HG03442 (cell line): Measurements from ENCODE around the gene ACP6.
"Not testable (repeated sequence)": the region's sequence is repeated elsewhere in the genome, so short reads cannot be mapped to it uniquely, and the experiment has no call there.

Source experiments
- ATAC-seq: cut with Tn5 transposase; IDR thresholded peaks from one replicate; pipeline ENCODE4 v1.9.1; 2021; ENCODE audit warnings: mild to moderate bottlenecking, moderate library complexity; ENCODE audit not compliant: unreplicated experiment

ACP6 gene

DNA sequence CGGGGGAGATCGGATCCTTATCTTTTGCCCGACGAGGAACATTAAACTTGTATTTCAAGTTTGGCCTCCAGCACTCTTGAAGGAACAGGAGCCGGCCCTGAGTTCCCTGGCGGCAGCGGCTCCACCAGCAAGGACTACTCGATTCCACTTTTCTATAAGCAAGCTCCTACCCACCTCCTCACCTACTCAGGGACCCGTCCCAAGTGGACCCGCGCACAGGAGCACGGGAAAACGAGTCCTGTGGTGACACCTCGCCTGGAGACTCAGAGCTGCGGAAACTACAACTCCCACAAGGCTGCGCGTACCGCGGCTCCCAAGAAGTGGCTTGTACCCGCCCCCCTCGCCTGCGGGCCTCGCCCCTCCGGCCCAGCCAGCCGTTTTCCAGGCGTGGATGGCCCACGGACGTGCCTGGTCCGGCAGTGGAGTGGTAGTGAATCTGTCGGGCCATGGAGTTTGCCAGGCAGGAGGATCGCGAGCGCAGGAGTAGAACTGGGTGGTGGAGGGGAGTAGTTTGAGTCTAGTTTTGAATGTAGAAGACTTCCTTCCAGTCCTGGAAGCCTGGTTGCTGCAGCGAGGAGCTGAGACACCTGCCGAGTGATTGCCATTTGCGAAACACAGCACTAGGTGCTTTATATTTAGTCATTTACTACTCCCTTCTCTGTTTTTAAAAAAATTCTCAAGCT is at the start of gene ACP6:
ACP6 (minus strand) TSS at position 206 of the 683 bp plus-strand sequence. CDS start 476 bp downstream, outside the sequence.
- ATAC-seq = peak; percentile 92

DNA sequence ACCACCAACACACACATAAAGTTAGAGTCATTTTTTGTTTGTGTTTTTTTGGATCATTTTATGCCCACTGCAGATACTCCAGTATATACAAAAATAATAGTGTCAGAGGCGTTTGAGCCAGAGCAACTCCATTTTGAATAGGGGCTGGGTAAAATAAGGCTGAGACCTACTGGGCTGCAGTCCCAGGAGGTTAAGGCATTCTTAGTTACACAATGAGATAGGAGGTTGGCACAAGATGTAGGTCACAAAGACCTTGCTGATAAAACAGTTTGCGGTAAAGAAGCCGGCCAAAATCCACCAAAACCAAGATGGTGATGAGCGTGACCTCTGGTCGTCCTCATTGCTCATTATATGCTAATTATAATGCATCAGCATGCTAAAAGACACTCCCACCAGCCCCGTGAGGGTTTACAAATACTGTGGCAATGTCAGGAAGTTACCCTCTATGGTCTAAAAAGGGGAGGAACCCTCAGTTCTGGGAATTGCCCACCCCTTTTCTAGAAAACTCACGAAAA is 49.4 kb upstream of the ACP6 start:
- ATAC-seq = no peak

DNA sequence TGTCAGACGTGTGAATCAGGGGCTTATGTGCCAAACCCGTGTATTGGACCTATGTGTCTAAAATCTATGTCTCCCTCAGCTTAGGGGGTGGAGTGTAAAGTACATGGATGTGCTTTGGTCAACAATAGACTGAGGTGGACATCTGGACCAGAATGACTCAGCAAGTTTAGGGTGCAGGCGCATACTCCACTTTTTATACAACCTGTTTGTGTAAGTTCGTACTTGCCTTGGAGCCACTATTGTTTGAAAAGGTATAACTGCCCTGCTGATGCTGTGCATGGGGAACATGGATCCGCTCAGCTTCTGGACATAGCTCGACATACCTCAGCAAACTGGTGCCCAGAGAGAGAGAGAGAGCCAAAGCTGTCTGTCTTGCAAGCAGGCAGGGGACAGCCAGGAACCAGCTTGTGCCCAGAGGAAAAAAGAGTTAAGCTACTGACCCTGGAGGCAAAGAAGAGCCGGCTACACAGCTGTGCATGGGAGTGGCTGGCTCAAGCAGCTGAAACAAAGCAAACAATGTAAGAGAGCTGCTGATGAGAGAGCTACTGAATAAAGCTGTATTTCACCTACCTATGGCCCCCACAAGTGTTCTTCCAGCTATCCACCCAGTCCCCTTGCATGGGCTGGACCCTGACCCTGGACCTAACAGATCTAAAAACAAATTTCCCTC is 48.8 kb upstream of the ACP6 start:
- no peak for ATAC-seq

DNA sequence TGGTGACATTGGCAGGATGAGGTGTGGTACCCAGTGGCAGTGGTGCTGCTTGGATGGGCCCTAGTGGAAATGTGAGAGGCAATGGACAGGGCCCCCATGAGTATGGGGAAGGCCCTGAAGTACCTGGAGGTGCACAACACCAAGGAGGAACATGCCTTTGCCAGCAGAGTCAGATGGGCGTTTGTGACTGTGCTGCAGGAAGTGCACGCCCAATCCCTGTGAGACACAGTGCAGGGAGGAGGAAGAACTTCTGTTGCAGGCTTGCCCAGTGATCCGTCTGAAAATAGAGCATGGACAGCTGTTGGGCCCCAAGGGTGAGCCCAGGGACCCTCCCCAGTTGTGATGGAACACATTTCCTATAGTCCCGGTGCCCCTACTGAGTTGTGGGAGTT is 47.4 kb upstream of the ACP6 start:
- ATAC-seq = no peak

DNA sequence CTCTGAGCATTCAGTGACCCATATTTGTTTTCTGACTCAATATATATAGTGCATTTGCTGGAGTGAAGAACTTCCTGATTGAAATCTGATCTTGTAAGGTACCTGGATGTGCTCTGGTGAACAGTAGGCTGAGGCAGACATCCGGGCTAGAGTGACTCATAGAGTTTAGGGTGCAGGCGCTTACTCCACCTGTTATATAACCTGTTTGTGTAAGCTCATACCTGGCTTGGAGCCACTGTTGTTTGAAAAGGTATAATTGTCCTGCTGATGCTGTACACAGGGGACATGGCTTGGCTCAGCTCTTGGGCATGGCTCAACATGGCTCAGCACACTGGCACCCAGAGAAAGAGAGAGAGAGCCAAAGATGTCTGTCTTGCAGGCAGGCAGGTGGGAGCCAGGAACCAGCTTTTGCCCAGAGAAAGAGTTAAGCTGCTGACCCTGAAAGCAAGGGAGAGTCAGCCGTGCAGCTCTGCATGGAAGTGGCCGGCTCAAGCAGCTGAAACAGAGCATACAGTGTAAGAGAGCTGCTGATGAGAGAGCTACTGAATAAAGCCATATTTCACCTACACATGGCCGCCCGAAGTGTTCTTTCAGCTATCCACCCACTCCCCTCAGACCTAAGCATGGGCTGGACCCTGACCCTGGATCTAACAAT is 46.9 kb upstream of the ACP6 start:
- no peak for ATAC-seq

DNA sequence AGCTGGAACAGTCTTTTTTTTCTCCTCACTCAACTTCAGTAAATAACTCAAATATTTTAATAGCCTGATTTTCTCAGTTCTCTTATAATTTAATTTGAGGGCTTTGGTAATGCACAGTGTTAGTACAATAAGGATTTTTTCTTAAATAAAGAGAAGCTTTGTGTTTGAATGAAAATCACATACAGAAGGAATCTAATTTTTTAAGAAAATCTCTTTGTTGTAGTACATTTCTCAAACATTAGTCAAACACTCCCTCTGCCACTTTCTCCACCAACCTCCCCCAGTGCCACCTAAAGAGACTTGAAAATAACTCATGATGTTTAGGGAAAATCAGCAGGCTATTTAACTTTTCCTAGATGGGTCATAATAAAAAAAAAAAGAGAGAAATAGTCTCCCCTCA is 42.3 kb upstream of the ACP6 start:
- no peak for ATAC-seq

DNA sequence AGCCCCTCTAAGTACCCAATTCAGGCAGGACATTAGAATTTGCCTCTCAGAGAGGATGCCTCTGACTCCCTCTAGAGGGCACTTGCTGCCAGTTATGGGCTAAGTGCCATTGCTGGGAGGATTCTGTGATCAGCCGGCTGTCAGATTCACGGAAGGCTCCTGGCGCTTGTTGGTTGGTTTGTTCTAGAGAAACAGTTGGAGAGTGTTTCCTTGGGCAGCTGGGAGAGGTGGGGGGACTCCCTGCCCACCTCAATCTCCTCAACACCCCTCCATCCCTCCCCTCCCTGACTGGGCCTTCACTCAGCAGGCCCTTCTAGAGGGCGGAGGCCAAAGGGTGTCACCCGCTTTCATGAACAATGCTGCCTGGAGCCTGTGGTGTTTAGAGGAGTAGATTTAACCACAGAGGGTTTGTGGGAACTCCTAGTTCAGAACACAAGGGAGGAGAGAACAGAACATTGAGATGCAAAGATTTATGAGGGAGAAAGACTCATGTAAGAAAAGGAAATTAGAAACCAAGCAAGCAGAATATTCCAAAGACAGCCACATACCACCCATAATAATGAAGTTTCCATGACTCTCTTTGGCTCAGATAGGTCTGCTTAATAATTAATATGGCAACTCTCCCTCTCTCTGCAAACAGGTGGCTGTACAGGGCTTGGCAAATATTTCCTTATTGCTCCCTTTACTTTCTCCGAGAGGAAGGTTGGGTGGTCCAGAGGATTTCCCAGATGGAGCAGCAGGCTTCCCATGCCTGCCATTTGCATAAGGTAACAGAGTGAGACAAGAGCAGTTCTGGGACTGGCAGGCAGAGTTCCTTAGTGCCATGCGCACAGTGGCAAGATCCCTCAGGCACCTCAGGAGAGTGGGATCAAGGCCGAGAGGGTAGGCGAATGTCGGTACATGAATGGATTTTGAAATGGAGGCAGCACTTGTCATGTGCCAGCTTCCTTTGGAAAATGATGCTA is 30.0 kb upstream of the ACP6 start:
- ATAC-seq = no peak

DNA sequence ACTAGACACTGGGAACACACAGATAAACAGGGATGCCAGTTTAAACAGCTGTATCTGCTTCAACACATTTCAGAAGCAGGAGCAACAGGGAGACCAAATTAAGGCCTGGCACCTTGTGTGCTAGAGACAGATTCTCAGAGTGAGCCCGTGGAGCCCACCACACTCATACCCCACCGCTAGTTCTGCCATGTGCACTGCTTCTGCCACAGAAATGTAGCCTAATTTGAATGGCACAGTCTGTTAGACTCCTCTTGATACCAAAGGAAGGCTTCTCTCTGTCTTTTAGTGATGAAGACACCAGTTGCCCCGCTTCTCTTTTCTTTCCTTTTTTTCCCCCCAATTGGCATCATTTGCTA is 29.3 kb upstream of the ACP6 start:
- no peak for ATAC-seq

DNA sequence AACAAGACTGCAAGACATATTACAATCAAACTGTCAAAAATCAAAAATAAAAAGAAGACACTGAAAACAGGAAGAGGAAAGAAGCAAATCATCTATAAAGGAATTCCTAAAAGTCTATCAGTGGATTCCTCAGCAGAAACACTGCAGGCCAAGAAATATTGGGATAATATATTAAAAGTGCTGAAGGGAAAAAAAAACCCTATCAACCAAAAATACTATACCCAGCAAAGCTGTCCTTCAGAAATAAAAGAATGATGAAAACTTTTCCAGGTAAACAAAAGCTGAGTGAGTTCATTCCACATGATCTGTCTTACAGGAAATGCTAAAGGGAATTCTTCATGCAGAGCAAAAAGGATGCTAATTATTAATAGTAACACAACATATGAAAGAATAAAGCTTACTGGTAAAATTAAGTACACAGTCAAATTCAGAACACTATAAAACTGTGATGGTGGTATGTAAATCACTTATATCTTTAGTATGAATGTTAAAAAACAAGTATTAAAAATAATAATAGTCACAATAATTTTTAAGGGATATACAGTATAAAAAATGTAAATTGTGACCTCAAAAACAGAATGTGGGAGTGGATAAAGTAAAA is 12.9 kb upstream of the ACP6 start:
- ATAC-seq = no peak

DNA sequence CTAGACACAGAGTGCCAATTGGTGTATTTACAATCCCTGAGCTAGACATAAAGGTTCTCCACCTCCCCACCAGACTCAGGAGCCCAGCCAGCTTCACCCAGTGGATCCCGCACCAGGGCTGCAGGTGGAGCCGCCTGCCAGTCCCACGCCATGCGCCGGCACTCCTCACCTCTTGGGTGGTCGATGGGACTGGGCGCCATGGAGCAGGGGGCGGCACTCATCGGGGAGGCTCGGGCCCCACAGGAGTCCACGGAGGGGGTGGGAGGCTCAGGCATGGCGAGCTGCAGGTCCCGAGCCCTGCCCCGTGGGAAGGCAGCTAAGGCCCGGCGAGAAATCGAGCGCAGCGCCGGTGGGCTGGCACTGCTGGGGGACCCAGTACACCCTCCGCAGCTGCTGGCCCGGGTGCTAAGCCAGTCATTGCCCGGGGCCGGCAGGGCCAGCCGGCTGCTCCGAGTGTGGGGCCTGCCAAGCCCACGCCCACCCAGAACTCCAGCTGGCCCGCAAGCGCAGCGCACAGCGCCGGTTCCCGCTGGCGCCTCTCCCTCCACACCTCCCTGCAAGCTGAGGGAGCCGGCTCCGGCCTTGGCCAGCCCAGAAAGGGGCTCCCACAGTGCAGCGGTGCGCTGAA is 10.4 kb upstream of the ACP6 start:
- not testable (repeated sequence) for ATAC-seq

DNA sequence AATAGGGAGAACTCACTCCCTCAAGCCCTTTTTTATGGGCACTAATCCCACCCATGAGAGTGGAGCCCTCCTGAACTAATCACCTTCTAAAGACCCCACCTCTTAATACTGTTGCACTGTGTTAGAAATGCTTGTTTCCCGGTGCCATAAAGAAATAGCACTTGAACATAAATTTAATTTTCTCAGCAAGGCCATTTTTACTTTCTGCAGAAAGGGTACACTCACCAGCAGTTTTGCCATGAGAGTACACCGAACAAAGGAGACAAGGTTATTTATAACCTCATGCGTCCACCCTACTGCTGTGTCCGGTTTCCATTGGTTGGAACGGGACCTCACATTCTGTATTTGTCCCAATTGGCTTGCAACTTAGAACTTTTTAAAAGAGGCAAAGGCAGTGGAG is 7.4 kb upstream of the ACP6 start:
- ATAC-seq = not testable (repeated sequence)

DNA sequence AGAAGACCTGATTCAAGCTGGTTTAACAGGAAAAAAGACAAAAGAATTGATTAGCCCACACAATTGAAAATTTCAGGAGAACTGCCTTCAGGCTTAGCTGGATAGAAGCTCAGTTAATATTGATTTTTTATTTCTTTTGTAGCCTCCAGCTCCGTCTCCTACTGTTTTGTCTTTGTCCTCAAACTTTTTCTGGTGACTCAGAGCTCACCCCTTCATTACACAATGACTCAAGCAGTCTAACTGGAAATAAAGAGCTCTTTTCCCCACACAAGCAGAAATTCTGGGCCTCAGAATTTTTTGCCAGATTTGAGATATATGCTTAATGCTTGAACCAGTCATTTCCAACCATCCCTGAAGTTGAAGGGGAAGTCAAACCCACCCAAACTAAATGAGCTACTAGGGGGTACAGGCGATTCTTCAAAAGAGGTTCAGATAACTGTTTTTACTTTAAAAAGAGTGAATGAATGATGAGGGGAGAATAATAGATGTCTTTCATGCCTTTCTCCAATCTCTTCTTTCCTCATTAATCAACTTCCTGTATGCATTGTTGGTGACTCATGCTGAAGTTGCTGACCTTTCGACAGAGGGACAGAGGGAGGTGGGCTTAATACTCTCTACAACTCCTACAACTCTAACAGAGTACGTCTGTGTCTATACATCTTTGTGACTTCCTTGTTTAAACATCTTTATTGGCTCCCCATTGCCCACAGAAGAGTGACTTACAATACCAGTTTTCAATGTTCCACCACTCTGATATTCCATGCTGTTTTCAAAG is 6.2 kb upstream of the ACP6 start:
- ATAC-seq = no peak

DNA sequence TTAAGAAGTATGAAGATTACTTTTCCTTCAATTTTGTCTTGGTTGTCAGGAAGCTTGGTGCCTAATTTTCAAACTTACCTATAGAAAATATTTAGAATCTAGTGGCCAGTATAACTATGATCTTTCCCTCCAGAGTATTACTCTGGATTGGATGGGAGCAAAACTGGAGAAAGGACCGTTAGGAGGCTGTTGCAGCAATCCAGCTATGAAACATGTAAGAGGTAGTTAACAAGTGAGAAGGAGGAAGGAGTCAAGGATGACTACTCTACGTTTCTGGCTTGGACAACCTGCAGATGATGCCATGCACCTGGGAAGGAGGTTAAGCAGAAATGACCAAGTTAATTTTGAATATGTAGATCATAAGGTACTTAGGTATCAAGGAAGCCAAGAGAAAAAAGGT is 3.5 kb upstream of the ACP6 start:
- no peak for ATAC-seq

DNA sequence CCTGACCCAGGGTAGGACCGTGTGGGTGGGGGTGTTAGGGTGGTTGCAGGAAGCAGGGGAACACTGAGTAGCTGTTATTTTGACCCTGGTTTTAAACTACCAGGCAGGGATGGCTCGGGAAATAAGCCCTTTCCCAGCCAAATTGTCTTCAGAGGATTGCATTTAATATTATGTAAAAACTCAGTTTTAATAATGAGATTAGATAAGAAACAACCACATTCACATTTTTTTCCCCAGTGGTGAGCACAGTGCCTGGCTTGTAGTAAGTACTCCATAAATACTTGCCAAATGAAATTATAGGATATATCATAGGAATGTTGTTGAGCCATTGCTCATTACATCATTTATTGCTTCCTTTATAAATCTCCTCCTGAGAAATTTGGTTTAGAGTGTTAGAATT is 3.1 kb upstream of the ACP6 start:
- no peak for ATAC-seq

DNA sequence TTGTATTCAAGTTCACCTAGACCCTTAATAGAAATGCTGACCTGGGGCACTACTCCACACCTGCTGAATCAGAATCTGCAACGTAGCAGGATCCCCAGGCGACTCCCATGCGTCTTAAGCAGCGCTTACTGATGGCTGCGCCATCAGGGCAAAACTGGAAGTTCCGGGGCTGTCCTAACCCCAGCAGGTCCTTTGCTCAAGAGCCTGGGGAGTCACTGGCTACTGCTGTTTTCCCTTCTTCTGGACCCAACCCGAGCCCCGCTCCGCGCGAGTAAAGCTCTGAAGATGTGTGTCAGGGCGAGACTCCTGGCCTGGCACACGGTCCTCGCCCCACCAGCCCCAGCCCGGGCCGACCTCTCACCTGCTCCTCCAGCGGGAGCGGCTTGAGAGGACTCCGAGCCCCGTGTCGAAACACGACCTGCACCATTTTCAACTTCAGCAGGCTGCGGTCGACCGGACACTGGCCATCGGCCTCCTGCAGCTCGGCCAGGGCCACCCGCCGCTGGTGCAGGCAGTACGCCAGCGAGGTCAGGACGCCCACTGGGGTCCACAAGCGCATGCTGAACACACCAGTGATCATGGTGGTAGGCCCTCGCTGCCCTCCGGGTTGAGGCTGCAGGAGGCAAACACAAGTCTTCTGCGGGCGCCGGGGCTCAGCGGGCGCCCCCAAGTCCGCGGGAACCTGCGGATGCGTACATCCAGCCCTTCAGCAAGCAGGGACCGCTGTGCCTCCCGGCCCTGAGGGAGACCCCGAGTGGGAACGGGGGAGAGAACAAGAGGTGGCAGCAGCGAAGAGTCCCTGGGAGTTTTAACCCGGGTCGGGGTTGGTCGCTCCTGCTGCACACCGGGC is 630 bp downstream of the ACP6 start:
- peak; percentile 36 for ATAC-seq

DNA sequence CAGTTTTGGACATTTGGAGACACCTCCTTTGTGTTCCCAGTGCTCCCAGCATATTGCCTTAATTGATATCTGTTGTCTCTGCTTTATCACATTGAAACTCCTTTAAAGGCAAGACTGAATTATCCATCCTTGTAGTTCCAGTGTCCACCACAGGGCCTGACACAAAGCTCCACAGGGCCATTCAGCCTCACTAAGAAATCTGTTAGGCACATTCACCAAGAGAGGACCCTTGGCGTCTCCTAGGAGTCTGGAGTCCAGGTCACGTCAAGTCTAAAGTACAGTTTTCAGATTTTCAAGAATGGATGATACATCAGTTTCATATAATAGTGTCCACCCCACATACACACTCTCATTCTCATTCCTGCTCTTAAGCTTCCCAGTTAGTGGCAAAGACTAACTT is 4.8 kb downstream of the ACP6 start:
- no peak for ATAC-seq

DNA sequence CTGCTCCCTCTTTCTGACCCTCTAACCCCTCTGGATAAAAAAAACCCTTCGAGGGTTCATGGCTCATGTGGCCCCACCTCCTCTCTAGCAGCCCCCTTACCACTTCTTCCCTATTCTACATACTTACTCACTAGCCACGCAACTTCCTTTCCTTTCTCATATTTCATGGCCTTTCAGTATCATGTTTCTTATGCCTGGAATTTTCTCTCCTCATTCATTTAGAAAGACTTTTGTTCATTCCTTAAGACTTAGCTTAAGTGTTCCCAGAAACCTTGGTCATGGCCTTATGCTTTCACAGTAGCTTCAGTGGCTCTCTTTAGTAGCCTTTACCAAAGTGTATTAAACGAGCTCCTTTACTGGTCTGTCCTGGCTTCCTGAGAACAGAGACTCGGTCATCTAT is 6.1 kb downstream of the ACP6 start:
- no peak for ATAC-seq

DNA sequence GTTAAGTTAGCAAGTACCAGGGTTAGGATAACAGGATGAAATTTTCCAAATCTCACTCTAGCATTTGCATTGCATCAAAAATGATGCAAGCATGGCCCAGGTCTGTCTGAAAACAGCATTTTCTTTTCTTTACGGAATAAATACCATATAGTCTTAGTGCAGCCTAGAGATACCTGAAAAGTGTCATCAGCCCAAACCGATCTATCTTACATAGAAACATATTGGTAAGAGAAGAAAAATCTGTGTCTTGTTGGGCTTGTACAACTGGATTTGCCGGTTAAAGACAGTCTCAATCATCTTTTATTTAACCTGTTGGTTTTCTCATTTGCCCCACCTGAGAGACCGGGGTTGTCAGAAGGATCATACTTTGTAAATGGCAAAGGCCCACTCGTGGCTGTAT is 15.8 kb downstream of the ACP6 start:
- no peak for ATAC-seq
